Measurements from ENCODE around the gene C6orf136. TPM values are rescaled to one million over a fixed set of nuclear protein-coding genes. Genes with fewer than 3 reads are reported as not detected.
A peak's percentile ranks its signal among the peaks of the same experiment; 100 is the strongest.
"Not testable (repeated sequence)": the region's sequence is repeated elsewhere in the genome, so short reads cannot be mapped to it uniquely, and the experiment has no call there.

C6orf136 gene
- total RNA-seq, 1 experiment from 2014 or later: 25.4 TPM

DNA sequence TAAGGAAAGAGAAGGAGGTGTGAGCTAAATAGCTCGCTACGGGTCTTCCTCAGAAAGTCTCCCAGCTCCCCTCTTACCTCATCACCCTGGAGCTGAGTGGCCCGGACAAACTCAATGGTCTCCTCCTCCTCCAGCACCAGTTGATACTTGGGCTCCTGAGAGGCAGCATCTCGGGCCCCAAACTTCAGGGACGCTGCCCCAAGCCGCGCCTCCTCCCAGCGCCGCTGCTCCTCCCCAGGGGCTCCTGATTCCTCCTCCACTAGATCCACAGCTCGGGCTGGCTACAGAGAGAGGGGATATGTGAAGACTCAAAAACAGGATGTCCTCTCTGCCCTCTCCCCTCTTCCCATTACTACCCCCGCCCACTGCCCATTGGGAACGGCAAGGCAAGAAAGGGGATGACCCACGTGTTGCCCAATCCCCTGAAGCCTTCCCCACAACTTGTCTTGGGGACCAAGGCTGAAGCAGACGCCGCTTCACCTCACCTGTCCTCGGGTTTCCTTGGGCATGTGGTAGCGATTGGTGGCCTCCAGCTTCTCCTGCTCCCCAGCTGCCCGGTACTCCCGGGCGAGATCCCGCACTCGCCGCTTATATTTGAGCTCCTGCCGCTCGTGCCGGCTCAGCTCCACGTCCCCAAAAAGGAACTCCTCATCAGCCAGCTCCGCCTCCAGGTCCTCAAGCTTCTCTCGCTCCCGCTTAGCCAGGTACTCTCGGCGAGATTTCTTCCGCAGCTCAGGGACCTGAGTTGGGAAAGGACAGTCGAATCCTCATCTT is 18.2 kb downstream of the C6orf136 start:
- Histone ChIP-seq H3K4me1 (no peaks in the 10 kb centered on the region), H3K9me3 (no peaks in the 10 kb centered on the region), H3K4me3 (ENCODE audit: low read depth, low read length) (no peak overlapping the region), H3K27me3 (replicated peaks; ENCODE audit: control insufficient read depth, insufficient read depth, low read length) (no peaks in the 10 kb centered on the region), H3K36me3 (ENCODE audit: control insufficient read depth, insufficient read depth, low read length) (no peaks in the 10 kb centered on the region; the same call in 1 of the 2 replicates)
- H3K27ac Mint-ChIP-seq (ENCODE audit: unreplicated experiment): no peak overlapping the region
- TSS peak; percentile 34 for BruUV-seq (replicated peaks)
- no peaks in the 10 kb centered on the region for H3K9me3 Mint-ChIP-seq (ENCODE audit: unreplicated experiment)
- H3K27me3 Mint-ChIP-seq (ENCODE audit: insufficient read depth, unreplicated experiment): no peaks in the 10 kb centered on the region
- TF ChIP-seq CTCF (IDR thresholded peaks at IDR 0.05; ENCODE audit: insufficient read depth in 1 of 2, low read depth in 1 of 2, low read length in 1 of 2, severe bottlenecking in 1 of 2, unreplicated experiment in 1 of 2): no peak
- POLR2A ChIA-PET: interaction anchor here (1.0 kb wide), 1 partner anchor 19 kb away, joined by 3 read pairs; no protein-coding TSS in a partner anchor
- intact Hi-C loops (cut with micrococcal nuclease; ENCODE audit: unreplicated experiment): no loop called here
- H3K4me3 Mint-ChIP-seq (ENCODE audit: unreplicated experiment): no peak overlapping the region
- peaks cover 2% of the 10 kb centered on the region for H3K4me1 Mint-ChIP-seq (ENCODE audit: low read depth, unreplicated experiment)
- CTCF ChIA-PET: interaction anchor here (0.6 kb wide), 1 partner anchor 65 kb away, joined by 3 read pairs; no protein-coding TSS in a partner anchor
- peaks cover 71% of the 10 kb centered on the region for H3K36me3 Mint-ChIP-seq (ENCODE audit: insufficient read depth, unreplicated experiment)
- no peak for DNase-seq

DNA sequence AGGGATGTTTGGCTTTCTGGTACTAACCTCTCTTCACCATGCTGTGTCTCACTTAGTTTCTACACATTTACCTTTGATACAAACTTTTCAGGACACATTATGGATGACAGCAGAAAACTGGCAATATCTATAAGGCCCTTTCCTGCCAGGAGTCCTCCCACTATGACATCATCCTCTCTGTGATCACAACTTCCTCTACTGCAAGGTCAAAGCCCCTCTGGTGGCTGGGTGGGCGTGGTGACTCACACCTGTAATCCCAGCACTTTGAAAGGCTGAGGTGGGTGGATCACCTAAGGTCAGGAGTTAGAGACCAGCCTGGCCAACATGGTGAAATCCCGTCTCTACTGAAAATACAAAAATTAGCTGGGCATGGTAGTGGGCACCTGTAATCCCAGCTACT is 19.4 kb downstream of the C6orf136 start:
- POLR2A ChIA-PET, H3K4me1 ChIP-seq: not testable (repeated sequence)
- peaks cover 76% of the 10 kb centered on the region for H3K36me3 Mint-ChIP-seq (ENCODE audit: insufficient read depth, unreplicated experiment)

GRCh38 chr6:30670760-30671527 is 24.0 kb downstream of the C6orf136 start:
- H3K36me3 Mint-ChIP-seq (ENCODE audit: insufficient read depth, unreplicated experiment): peaks cover 48% of the 10 kb centered on the region
- TF ChIP-seq CTCF (IDR thresholded peaks at IDR 0.05; ENCODE audit: insufficient read depth in 1 of 2, low read depth in 1 of 2, low read length in 1 of 2, severe bottlenecking in 1 of 2, unreplicated experiment in 1 of 2): peak in 1 of 2 experiments; percentile 22
- no peaks in the 10 kb centered on the region for H3K27me3 Mint-ChIP-seq (ENCODE audit: insufficient read depth, unreplicated experiment)
- Histone ChIP-seq H3K4me3 (ENCODE audit: low read depth, low read length) (no peak overlapping the region), H3K36me3 (ENCODE audit: control insufficient read depth, insufficient read depth, low read length) (no peaks in the 10 kb centered on the region), H3K4me1 (peaks cover 6% of the 10 kb centered on the region), H3K9me3 (no peaks in the 10 kb centered on the region), H3K27me3 (replicated peaks; ENCODE audit: control insufficient read depth, insufficient read depth, low read length) (no peaks in the 10 kb centered on the region)
- DNase-seq: no peak
- H3K4me3 Mint-ChIP-seq (ENCODE audit: unreplicated experiment): no peak overlapping the region
- CTCF ChIA-PET: no interaction called here
- TSS peak; percentile 17 for BruUV-seq (replicated peaks)
- intact Hi-C loops (cut with micrococcal nuclease; ENCODE audit: unreplicated experiment): loop anchor here (5.0 kb wide), 1 partner anchor 189 kb away; no protein-coding TSS in a partner anchor
- no peaks in the 10 kb centered on the region for H3K9me3 Mint-ChIP-seq (ENCODE audit: unreplicated experiment)
- POLR2A ChIA-PET: no interaction called here
- peaks cover 5% of the 10 kb centered on the region for H3K4me1 Mint-ChIP-seq (ENCODE audit: low read depth, unreplicated experiment)
- no peak overlapping the region for H3K27ac Mint-ChIP-seq (ENCODE audit: unreplicated experiment)

More for the DNA sequence above, 19.4 kb downstream of the C6orf136 start:
- BruUV-seq (replicated peaks); DNase-seq; H3K9me3 Mint-ChIP-seq (ENCODE audit: unreplicated experiment); H3K9me3 ChIP-seq; H3K4me3 ChIP-seq (ENCODE audit: low read depth, low read length); H3K4me3 Mint-ChIP-seq (ENCODE audit: unreplicated experiment); intact Hi-C loops (cut with micrococcal nuclease; ENCODE audit: unreplicated experiment); H3K4me1 Mint-ChIP-seq (ENCODE audit: low read depth, unreplicated experiment); H3K27me3 ChIP-seq (replicated peaks; ENCODE audit: control insufficient read depth, insufficient read depth, low read length); CTCF ChIA-PET; H3K27me3 Mint-ChIP-seq (ENCODE audit: insufficient read depth, unreplicated experiment); H3K36me3 ChIP-seq (ENCODE audit: control insufficient read depth, insufficient read depth, low read length); H3K27ac Mint-ChIP-seq (ENCODE audit: unreplicated experiment): not testable (repeated sequence)
